Small intestine (tissue), 7 donors: ENCODE data around the gene OPCML. TPM values are rescaled to one million over a fixed set of nuclear protein-coding genes. Genes with fewer than 3 reads are reported as not detected.

ENCODE experiments used
- DNase-seq, 2 donors: peaks; one replicate each; pipeline versions ENCODE4 v3.0.0 to v3.0.0-alpha.2; 2013
- FAIRE-seq: peaks from 2 replicates; lab custom pipeline; 2012; peaks lifted over from hg19 to GRCh38; lab: Jason Lieb, UNC
- H3K27ac ChIP-seq, 3 donors: one replicate each; pipeline ENCODE4 v1.5.1; 2013; ENCODE audit warnings: low read length in 2 of 3, mild to moderate bottlenecking in 2 of 3, control low read depth in 1 of 3, inconsistent platforms in 1 of 3, low read depth in 1 of 3, moderate library complexity in 1 of 3
- H3K27me3 ChIP-seq, 3 donors: one replicate each; pipeline ENCODE4 v1.6.1; 2013; ENCODE audit warnings: low read length in 3 of 3, inconsistent platforms in 1 of 3; ENCODE audit not compliant: control insufficient read depth in 3 of 3, insufficient read depth in 3 of 3
- H3K36me3 ChIP-seq, 3 donors: one replicate each; pipeline ENCODE4 v1.6.1; 2013; ENCODE audit warnings: low read length in 3 of 3, inconsistent platforms in 1 of 3, low read depth in 1 of 3, mild to moderate bottlenecking in 1 of 3, moderate library complexity in 1 of 3; ENCODE audit not compliant: control insufficient read depth in 3 of 3, insufficient read depth in 2 of 3
- H3K4me1 ChIP-seq, 3 donors: one replicate each; pipeline ENCODE4 v1.6.1; 2013; ENCODE audit warnings: low read length in 2 of 3, inconsistent platforms in 1 of 3, low read depth in 1 of 3, mild to moderate bottlenecking in 1 of 3, moderate library complexity in 1 of 3; ENCODE audit not compliant: control insufficient read depth in 3 of 3, insufficient read depth in 2 of 3
- H3K4me3 ChIP-seq, 3 donors: one replicate each; pipeline ENCODE4 v1.5.1; 2013; ENCODE audit warnings: low read length in 3 of 3, control low read depth in 1 of 3, inconsistent platforms in 1 of 3, low read depth in 1 of 3, mild to moderate bottlenecking in 1 of 3, moderate library complexity in 1 of 3
- H3K9me3 ChIP-seq, 2 donors: one replicate each; pipeline ENCODE4 v1.6.1; 2013; ENCODE audit warnings: low read depth in 1 of 2, low read length in 1 of 2; ENCODE audit not compliant: control insufficient read depth in 2 of 2, insufficient read depth in 1 of 2
- WGBS, 3 donors: extraction: QIAGEN DNeasy Blood & Tissue Kit; methylation state at CpG; one replicate each; pipeline ENCODE4 v1.1.7; 2013; 5-methylcytosine and 5-hydroxymethylcytosine counted together
- polyA plus RNA-seq, 4 donors: library from polyadenylated mRNA; stranded (reverse) in 3 of 4; unstranded in 1 of 4; fragments of 200-250 nt in 3 of 4; fragments of 120-200 nt in 1 of 4; gene quantifications; one replicate each; pipeline versions ENCODE4 v1.2.1 to v1.2.3, GENCODE V29; 2013
- donor health status: healthy with polysubstance abuse.
- donor health status: control.
- donor health status: control.
- donor health status: Bipolar disorder and iron deficiency.
- donor health status: healthy.

The OPCML gene
- polyA plus RNA-seq, 4 donors: 0.16 to 2.0 TPM; not detected in 2

GRCh38 chr11:133086518-133086917 is 445.8 kb downstream of the OPCML start:
- DNase-seq (no peak), FAIRE-seq (no peak)
- no peaks in the 10 kb centered on the region for H3K9me3 ChIP-seq
- H3K4me1 ChIP-seq: no peaks in the 10 kb centered on the region
- no peak overlapping the region for H3K4me3 ChIP-seq
- WGBS, 3 donors: 60 to 72% (median 68%) methylated on average over 5 of the region's 5 CpGs
- peaks cover 0 to 24% (median 7%) of the 10 kb centered on the region in 3 donors for H3K27me3 ChIP-seq
- H3K36me3 ChIP-seq: no peaks in the 10 kb centered on the region
- H3K27ac ChIP-seq: no peak overlapping the region

- peak; percentile 60 to 85 for DNase-seq
- FAIRE-seq: no peak
- Histone ChIP-seq H3K27me3 (peaks cover 0 to 35% (median 4%) of the 10 kb centered on the region in 3 donors), H3K4me3 (peak overlapping the region in 2 of 3 donors; percentile 25 to 26), H3K9me3 (no peaks in the 10 kb centered on the region), H3K27ac (no peak overlapping the region), H3K4me1 (no peaks in the 10 kb centered on the region), H3K36me3 (no peaks in the 10 kb centered on the region)
- WGBS, 3 donors: 1 to 6% (median 1%) methylated on average over 24 to 71 of the region's 71 CpGs
These were observed 449.3 kb downstream of the OPCML start for GRCh38 chr11:133082841-133083488.

GRCh38 chr11:133082453-133082781 is 449.9 kb downstream of the OPCML start:
- peak in 1 of 2 donors; percentile 34 for DNase-seq
- H3K4me1 ChIP-seq: no peaks in the 10 kb centered on the region
- FAIRE-seq: no peak
- H3K27me3 ChIP-seq: peaks cover 0 to 35% (median 4%) of the 10 kb centered on the region in 3 donors
- 15 to 16% (median 16%) methylated on average over 12 to 23 of the region's 23 CpGs for WGBS, 3 donors
- no peaks in the 10 kb centered on the region for H3K9me3 ChIP-seq
- no peaks in the 10 kb centered on the region for H3K36me3 ChIP-seq
- H3K4me3 ChIP-seq: no peak overlapping the region
- H3K27ac ChIP-seq: no peak overlapping the region

- FAIRE-seq: no peak
These were observed 450.4 kb downstream of the OPCML start for GRCh38 chr11:133081730-133082452.

GRCh38 chr11:133081020-133081419 is 451.3 kb downstream of the OPCML start:
- Histone ChIP-seq H3K4me1 (no peaks in the 10 kb centered on the region), H3K27me3 (peaks cover 0 to 38% (median 8%) of the 10 kb centered on the region in 3 donors)
- 70 to 81% (median 77%) methylated on average over 9 of the region's 9 CpGs for WGBS, 3 donors

More at GRCh38 chr11:133081730-133082452, 450.4 kb downstream of the OPCML start:
- WGBS, 3 donors: 32 to 63% (median 53%) methylated on average over 36 to 43 of the region's 43 CpGs
- Histone ChIP-seq H3K27me3 (peaks cover 0 to 35% (median 8%) of the 10 kb centered on the region in 3 donors), H3K27ac (no peak overlapping the region), H3K9me3 (no peaks in the 10 kb centered on the region), H3K4me1 (no peaks in the 10 kb centered on the region), H3K4me3 (no peak overlapping the region), H3K36me3 (no peaks in the 10 kb centered on the region)
- no peak for DNase-seq

GRCh38 chr11:133078591-133079404 is 453.5 kb downstream of the OPCML start:
- no peak for FAIRE-seq
- 20 to 30% (median 27%) methylated on average over 24 of the region's 24 CpGs for WGBS, 3 donors
- Histone ChIP-seq H3K4me3 (no peak overlapping the region), H3K27me3 (peaks cover 0 to 23% (median 3%) of the 10 kb centered on the region in 3 donors), H3K9me3 (no peaks in the 10 kb centered on the region), H3K27ac (no peak overlapping the region), H3K4me1 (no peaks in the 10 kb centered on the region), H3K36me3 (no peaks in the 10 kb centered on the region)
- DNase-seq: peak; percentile 48 to 49

More at GRCh38 chr11:133081020-133081419, 451.3 kb downstream of the OPCML start:
- H3K4me3 ChIP-seq: no peak overlapping the region
- no peaks in the 10 kb centered on the region for H3K36me3 ChIP-seq
- H3K27ac ChIP-seq: no peak overlapping the region
- H3K9me3 ChIP-seq: no peaks in the 10 kb centered on the region
- FAIRE-seq: no peak
- no peak for DNase-seq

- WGBS, 3 donors: 81 to 89% (median 83%) methylated on average over 16 of the region's 16 CpGs
- Histone ChIP-seq H3K9me3 (no peaks in the 10 kb centered on the region), H3K27ac (no peak overlapping the region), H3K27me3 (peaks cover 0 to 17% (median 3%) of the 10 kb centered on the region in 3 donors), H3K4me1 (no peaks in the 10 kb centered on the region), H3K4me3 (no peak overlapping the region), H3K36me3 (no peaks in the 10 kb centered on the region)
- no peak for DNase-seq
- no peak for FAIRE-seq
These were observed 454.3 kb downstream of the OPCML start for GRCh38 chr11:133078012-133078411.

- Histone ChIP-seq H3K9me3 (no peaks in the 10 kb centered on the region), H3K4me3 (no peak overlapping the region), H3K36me3 (no peaks in the 10 kb centered on the region), H3K27ac (no peak overlapping the region), H3K4me1 (no peaks in the 10 kb centered on the region), H3K27me3 (peaks cover 0 to 10% (median 6%) of the 10 kb centered on the region in 3 donors)
- 68 to 82% (median 72%) methylated on average over 8 of the region's 8 CpGs for WGBS, 3 donors
- FAIRE-seq (no peak), DNase-seq (no peak)
These were observed 456.9 kb downstream of the OPCML start for GRCh38 chr11:133075351-133075750.
